ENCODE data around the gene ROR2. TPM values are rescaled to one million over a fixed set of nuclear protein-coding genes. Genes with fewer than 3 reads are reported as not detected.

Gene ROR2
- total RNA-seq, 1 experiment from 2014 or later: 5.9 TPM

- CTCF ChIA-PET: no interaction called here
These were observed 100.3 kb downstream of the ROR2 start for GRCh38 chr9:91849694-91850093.

GRCh38 chr9:91848146-91848545 is 101.9 kb downstream of the ROR2 start:
- ATAC-seq (no peak), DNase-seq (ENCODE audit: low read depth, low spot score) (no peak)
- in situ Hi-C loops (cut with HindIII; ENCODE audit: low pct_unique_long_range_greater_than_20kb, low sequenced_read_pairs) (no loop called here), intact Hi-C loops (cut with micrococcal nuclease; ENCODE audit: unreplicated experiment) (no loop called here)
- Histone ChIP-seq H3K36me3 (ENCODE audit: control insufficient read depth, insufficient read depth, low read length) (no peaks in the 10 kb centered on the region), H3K27ac (ENCODE audit: low read length) (no peak overlapping the region), H3K9me3 (ENCODE audit: control insufficient read depth, insufficient read depth, low read depth, low read length) (no peaks in the 10 kb centered on the region), H3K4me3 (ENCODE audit: low read depth in 2 of 2, low read length in 2 of 2) (no peak overlapping the region), H3K27me3 (ENCODE audit: control insufficient read depth, insufficient read depth, low read length) (no peaks in the 10 kb centered on the region), H3K4me1 (ENCODE audit: control insufficient read depth, insufficient read depth, low read length) (no peaks in the 10 kb centered on the region)
- TF ChIP-seq TCF7L2 (IDR thresholded peaks at IDR 0.05; ENCODE audit: low read depth, low read length): no peak
- TF ChIP-seq CTCF (IDR thresholded peaks at IDR 0.05): no peak
- no peak for TF ChIP-seq SIN3A (IDR thresholded peaks at IDR 0.05; ENCODE audit: borderline replicate concordance, insufficient read depth, low read depth, low read length)
- BruUV-seq (replicated peaks): no TSS peak
- ChIA-PET CTCF (no interaction called here), POLR2A (no interaction called here)

More at GRCh38 chr9:91849694-91850093, 100.3 kb downstream of the ROR2 start:
- DNase-seq (ENCODE audit: low read depth, low spot score): no peak
- Histone ChIP-seq H3K27me3 (ENCODE audit: control insufficient read depth, insufficient read depth, low read length) (no peaks in the 10 kb centered on the region), H3K9me3 (ENCODE audit: control insufficient read depth, insufficient read depth, low read depth, low read length) (no peaks in the 10 kb centered on the region), H3K36me3 (ENCODE audit: control insufficient read depth, insufficient read depth, low read length) (no peaks in the 10 kb centered on the region), H3K4me3 (ENCODE audit: low read depth in 2 of 2, low read length in 2 of 2) (no peak overlapping the region), H3K27ac (ENCODE audit: low read length) (no peak overlapping the region), H3K4me1 (ENCODE audit: control insufficient read depth, insufficient read depth, low read length) (no peaks in the 10 kb centered on the region)
- POLR2A ChIA-PET: no interaction called here
- in situ Hi-C loops (cut with HindIII; ENCODE audit: low pct_unique_long_range_greater_than_20kb, low sequenced_read_pairs) (no loop called here), intact Hi-C loops (cut with micrococcal nuclease; ENCODE audit: unreplicated experiment) (no loop called here)
- no peak for TF ChIP-seq TCF7L2 (IDR thresholded peaks at IDR 0.05; ENCODE audit: low read depth, low read length)
- no peak for TF ChIP-seq POLR2AphosphoS5 (IDR thresholded peaks at IDR 0.05; ENCODE audit: low read depth, low read length)
- no peak for TF ChIP-seq REST (IDR thresholded peaks at IDR 0.05; ENCODE audit: insufficient read depth in 1 of 2, low read depth in 2 of 2, low read length in 1 of 2)
- TF ChIP-seq SIN3A (IDR thresholded peaks at IDR 0.05; ENCODE audit: borderline replicate concordance, insufficient read depth, low read depth, low read length): no peak
- no peak for TF ChIP-seq CTCF (IDR thresholded peaks at IDR 0.05)
- BruUV-seq (replicated peaks): no TSS peak
- ATAC-seq: no peak

Data from Panc1 (cell line).